Body of pancreas (tissue), 4 donors: ENCODE data around the gene TMEM14A. TPM values are rescaled to one million over a fixed set of nuclear protein-coding genes. Genes with fewer than 3 reads are reported as not detected.
"Not testable (repeated sequence)": the region's sequence is repeated elsewhere in the genome, so short reads cannot be mapped to it uniquely, and the experiment has no call there.

ENCODE experiments used
- ATAC-seq: fragments of 150-250 bp; one replicate; pipeline ENCODE4 v1.9.1; 2016
- DNase-seq, 4 donors: peaks; one replicate each; pipeline ENCODE4 v3.0.0-alpha.2; 2019
- H3K27ac ChIP-seq, 4 donors: fragments of 200-600 bp; sonication (generic); 1 replicate in 3 of 4; 2 replicates in 1 of 4; pipeline versions ENCODE4 v1.5.1 to v1.6.1; 2016 to 2019; ENCODE audit warnings: mild to moderate bottlenecking in 1 of 4, mixed read lengths in 1 of 4, moderate library complexity in 1 of 4
- H3K27me3 ChIP-seq, 2 donors: fragments of 200-600 bp; sonication (generic); one replicate each; pipeline ENCODE4 v1.6.0; 2016; ENCODE audit warnings: mild to moderate bottlenecking in 1 of 2
- H3K36me3 ChIP-seq, 2 donors: fragments of 200-600 bp; sonication (generic); replicated peaks in 1 of 2; 2 replicates each; pipeline ENCODE4 v1.5.1; 2016; ENCODE audit warnings: low read depth in 2 of 2; ENCODE audit not compliant: insufficient read depth in 1 of 2
- H3K4me1 ChIP-seq: fragments of 200-600 bp; sonication (generic); one replicate; pipeline ENCODE4 v1.6.0; 2016
- H3K4me3 ChIP-seq, 2 donors: fragments of 200-600 bp; sonication (generic); 1 replicate in 1 of 2; 2 replicates in 1 of 2; pipeline ENCODE4 v1.5.1; 2016 to 2019
- H3K9me3 ChIP-seq, 3 donors: fragments of 200-600 bp; sonication (generic); 1 replicate in 2 of 3; 2 replicates in 1 of 3; pipeline ENCODE4 v1.5.1; 2016
- POLR2A ChIP-seq, 3 donors: fragments of 450-650 bp; IDR thresholded peaks; one replicate each; pipeline ENCODE4 v1.6.1; 2016; ENCODE audit warnings: antibody characterized with exemption in 3 of 3, mild to moderate bottlenecking in 2 of 3
- WGBS, 2 donors: methylation state at CpG; one replicate each; pipeline ENCODE4 v1.1.5; 2017; 5-methylcytosine and 5-hydroxymethylcytosine counted together
- intact Hi-C: fragments of 100-400 bp; cut with DNase I; formaldehyde crosslinking; loops from one replicate; pipeline ENCODE4 v1.15.1; 2023
- total RNA-seq, 2 donors: library from RNA; depleted of rRNA; stranded (reverse); fragments of >200 nt; gene quantifications; one replicate each; pipeline ENCODE4 v1.1.0, GENCODE V29; 2016
- TF ChIP-seq, protein P1 (sequence below), 7 experiments: fragments of 450-650 bp in 4 of 7; fragments of 200-600 bp in 3 of 7; sonication (generic) in 3 of 7; IDR thresholded peaks; one replicate each; pipeline ENCODE4 v1.5.1; 2016 to 2019; ENCODE audit warnings: antibody characterized with exemption in 7 of 7

The TMEM14A gene
- total RNA-seq, 2 donors from 2014 or later = 14.8 to 33.2 TPM

DNA sequence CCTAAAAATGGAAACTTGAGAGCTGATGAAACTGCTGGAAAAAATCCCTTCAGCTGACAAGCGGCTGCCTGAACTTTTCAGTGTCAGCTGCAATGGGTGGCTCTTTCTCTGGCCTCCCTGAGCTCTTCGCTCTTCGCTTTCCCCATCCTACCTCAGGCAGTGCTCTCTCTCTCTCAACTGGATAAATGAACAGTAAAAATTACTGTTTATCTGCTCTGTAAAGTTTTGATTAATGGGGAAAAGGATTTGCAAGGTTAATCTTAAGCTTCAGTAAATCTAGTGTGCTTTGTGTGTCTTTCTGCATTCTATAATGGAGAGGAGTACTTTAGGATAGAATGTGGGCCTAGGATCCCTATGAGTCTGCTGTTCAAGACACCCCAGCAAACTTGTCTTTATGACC is 35.1 kb downstream of the TMEM14A start:
- DNase-seq (no peak), ATAC-seq (no peak)
- no peak overlapping the region for H3K4me3 ChIP-seq
- H3K4me1 ChIP-seq = no peaks in the 10 kb centered on the region
- intact Hi-C loops = no loop called here
- TF ChIP-seq POLR2A (IDR thresholded peaks at IDR 0.05) = no peak
- TF ChIP-seq, protein P1, sequence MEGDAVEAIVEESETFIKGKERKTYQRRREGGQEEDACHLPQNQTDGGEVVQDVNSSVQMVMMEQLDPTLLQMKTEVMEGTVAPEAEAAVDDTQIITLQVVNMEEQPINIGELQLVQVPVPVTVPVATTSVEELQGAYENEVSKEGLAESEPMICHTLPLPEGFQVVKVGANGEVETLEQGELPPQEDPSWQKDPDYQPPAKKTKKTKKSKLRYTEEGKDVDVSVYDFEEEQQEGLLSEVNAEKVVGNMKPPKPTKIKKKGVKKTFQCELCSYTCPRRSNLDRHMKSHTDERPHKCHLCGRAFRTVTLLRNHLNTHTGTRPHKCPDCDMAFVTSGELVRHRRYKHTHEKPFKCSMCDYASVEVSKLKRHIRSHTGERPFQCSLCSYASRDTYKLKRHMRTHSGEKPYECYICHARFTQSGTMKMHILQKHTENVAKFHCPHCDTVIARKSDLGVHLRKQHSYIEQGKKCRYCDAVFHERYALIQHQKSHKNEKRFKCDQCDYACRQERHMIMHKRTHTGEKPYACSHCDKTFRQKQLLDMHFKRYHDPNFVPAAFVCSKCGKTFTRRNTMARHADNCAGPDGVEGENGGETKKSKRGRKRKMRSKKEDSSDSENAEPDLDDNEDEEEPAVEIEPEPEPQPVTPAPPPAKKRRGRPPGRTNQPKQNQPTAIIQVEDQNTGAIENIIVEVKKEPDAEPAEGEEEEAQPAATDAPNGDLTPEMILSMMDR (IDR thresholded peaks at IDR 0.05) = no peak
- H3K36me3 ChIP-seq = no peaks in the 10 kb centered on the region
- 91 to 93% methylated on average over 3 of the region's 3 CpGs for WGBS, 2 donors
- no peaks in the 10 kb centered on the region for H3K27me3 ChIP-seq
- H3K27ac ChIP-seq = no peak overlapping the region
- no peaks in the 10 kb centered on the region for H3K9me3 ChIP-seq

DNA sequence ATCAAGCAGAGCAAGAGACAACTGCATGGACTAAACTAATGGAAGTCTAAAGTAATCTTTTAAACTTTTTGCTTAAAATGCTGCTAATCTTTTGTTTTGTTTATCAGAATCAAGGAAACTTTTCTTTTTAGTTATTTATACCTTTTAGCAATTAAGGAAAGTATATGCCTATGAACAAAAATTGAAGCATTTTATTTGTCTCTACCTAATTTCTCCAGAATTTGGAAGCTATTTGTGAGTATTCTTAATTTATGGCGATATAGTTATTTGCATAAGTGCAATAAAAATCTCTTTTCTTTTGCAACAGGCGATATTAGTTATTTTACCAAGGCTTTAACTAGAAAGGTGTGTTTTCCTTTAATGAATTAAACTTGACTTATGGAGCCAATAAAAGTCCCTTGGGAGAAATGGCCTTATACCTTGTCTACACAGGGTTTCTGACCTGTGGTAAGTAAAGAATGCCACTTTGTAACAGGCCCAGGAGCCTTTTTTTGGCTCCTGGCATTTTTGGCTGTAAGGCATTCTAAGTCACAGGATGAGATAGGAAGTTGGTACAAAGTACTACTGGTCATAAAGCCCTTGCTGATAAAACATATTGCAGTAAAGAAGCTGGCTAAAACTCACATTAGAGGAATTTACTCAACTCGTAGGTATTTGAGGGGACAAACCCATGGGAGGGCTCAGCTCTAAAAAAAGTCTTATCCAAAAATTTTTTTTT is 37.2 kb downstream of the TMEM14A start:
- ATAC-seq (no peak), DNase-seq (no peak)
- no peaks in the 10 kb centered on the region for H3K4me1 ChIP-seq
- intact Hi-C loops = no loop called here
- H3K27ac ChIP-seq = no peak overlapping the region
- no peaks in the 10 kb centered on the region for H3K9me3 ChIP-seq
- H3K27me3 ChIP-seq = no peaks in the 10 kb centered on the region
- H3K36me3 ChIP-seq = no peaks in the 10 kb centered on the region
- 73 to 78% methylated on average over 3 of the region's 3 CpGs for WGBS, 2 donors
- no peak overlapping the region for H3K4me3 ChIP-seq
- no peak for TF ChIP-seq POLR2A (IDR thresholded peaks at IDR 0.05)
- TF ChIP-seq, protein P1 (IDR thresholded peaks at IDR 0.05) = no peak

DNA sequence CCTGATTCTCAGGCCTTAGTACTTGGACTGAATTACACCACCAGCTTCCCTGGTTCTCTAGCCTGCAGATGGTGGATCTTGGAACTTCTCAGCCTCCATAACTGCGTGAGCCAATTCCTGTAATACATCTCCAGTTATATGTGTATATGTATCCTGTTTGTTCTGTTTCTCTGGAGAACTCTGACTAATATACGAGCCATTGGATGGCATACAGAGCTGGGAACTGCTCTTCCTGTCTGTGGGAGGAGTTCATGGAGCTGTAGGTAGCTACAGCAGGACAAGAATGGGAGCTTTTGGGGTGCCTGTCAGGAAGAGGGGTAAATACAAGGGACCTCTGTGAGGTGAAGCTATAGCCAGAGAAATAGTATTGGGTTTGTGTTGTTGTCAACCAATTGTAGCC is 41.2 kb downstream of the TMEM14A start:
- DNase-seq (no peak), ATAC-seq (no peak)
- no peaks in the 10 kb centered on the region for H3K9me3 ChIP-seq
- H3K27ac ChIP-seq = no peak overlapping the region
- H3K4me3 ChIP-seq = no peak overlapping the region
- H3K4me1 ChIP-seq = no peaks in the 10 kb centered on the region
- TF ChIP-seq POLR2A (IDR thresholded peaks at IDR 0.05) = no peak
- TF ChIP-seq, protein P1 (IDR thresholded peaks at IDR 0.05) = no peak
- H3K36me3 ChIP-seq = no peaks in the 10 kb centered on the region
- intact Hi-C loops = no loop called here
- H3K27me3 ChIP-seq = no peaks in the 10 kb centered on the region
- 70 to 81% methylated on average over 2 of the region's 2 CpGs for WGBS, 2 donors

DNA sequence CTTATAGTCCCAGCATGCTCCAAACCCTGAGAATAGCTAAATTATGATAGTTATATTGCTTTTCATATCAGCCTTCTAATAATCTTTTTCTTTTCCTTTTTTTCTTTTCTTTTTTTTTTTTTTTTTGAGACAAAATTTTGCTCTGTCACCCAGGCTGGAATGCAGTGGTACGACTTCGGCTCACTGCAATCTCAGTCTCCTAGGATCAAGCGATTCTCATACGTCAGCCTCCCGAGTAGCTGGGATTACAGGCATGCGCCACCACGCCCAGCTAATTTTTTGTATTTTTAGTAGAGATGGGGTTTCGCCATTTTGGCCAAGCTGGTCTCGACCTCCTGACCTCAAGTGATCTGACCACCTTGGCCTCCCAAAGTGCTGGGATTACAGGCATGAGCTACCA is 43.8 kb downstream of the TMEM14A start:
- WGBS, 2 donors = 92% methylated on average over 9 of the region's 9 CpGs
- H3K27me3 ChIP-seq, H3K27ac ChIP-seq, H3K9me3 ChIP-seq, H3K4me1 ChIP-seq, ATAC-seq, DNase-seq, H3K4me3 ChIP-seq, H3K36me3 ChIP-seq, intact Hi-C loops: not testable (repeated sequence)

DNA sequence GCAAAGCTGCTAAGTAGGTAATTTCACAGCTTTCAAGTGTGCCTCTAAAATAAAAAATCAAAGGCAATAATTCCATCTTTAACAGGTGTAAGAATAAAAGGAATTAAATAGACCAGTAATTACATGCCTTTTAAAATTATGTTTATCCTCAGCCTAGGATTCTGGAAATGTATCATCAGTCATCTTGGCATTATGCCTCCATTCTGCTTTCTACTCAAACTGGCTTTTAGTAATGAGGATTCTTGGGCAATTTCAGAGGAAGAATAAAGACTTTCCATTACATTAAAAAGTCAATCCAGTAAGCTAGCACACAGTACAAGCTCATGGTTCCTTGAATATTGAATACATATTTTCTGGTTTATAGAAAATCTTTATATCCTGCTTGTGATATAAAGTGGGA is 47.6 kb downstream of the TMEM14A start:
- DNase-seq (no peak), ATAC-seq (no peak)
- TF ChIP-seq POLR2A (IDR thresholded peaks at IDR 0.05) = no peak
- intact Hi-C loops = no loop called here
- Histone ChIP-seq H3K27ac (no peak overlapping the region), H3K4me1 (peaks cover 9% of the 10 kb centered on the region), H3K4me3 (no peak overlapping the region), H3K9me3 (no peaks in the 10 kb centered on the region), H3K36me3 (no peaks in the 10 kb centered on the region), H3K27me3 (no peaks in the 10 kb centered on the region)

DNA sequence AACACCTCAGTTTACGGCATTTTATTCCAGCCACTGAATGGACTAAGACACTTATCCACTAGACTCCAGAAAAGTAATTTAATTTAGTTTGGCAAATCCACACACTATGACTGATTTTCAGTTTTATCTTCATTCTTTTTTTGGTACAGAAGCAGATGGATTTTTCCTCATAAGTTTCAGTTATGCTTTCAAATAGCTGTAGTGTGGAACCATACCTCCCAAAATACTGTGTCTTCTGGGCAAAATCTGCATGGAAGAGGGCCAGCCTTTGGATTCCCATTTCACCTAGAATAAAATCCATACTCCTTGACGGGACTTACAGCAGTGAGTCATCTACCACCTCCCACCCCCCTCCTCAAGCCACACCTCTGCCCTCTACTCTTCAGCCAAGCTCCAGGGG is 49.4 kb downstream of the TMEM14A start:
- no peaks in the 10 kb centered on the region for H3K9me3 ChIP-seq
- no peak overlapping the region for H3K27ac ChIP-seq
- TF ChIP-seq, protein P1 (IDR thresholded peaks at IDR 0.05) = no peak
- no peak for TF ChIP-seq POLR2A (IDR thresholded peaks at IDR 0.05)
- no peak overlapping the region for H3K4me3 ChIP-seq
- H3K36me3 ChIP-seq = no peaks in the 10 kb centered on the region
- no peak for ATAC-seq
- 41 to 87% methylated on average over 2 of the region's 2 CpGs for WGBS, 2 donors
- intact Hi-C loops = no loop called here
- peaks cover 26% of the 10 kb centered on the region for H3K4me1 ChIP-seq
- H3K27me3 ChIP-seq = no peaks in the 10 kb centered on the region
- DNase-seq = no peak
